Fibroblast of lung (primary cell): ENCODE results near the gene CAMK2G.

Experiments used
- EZH2 ChIP-seq: IDR thresholded peaks from 2 replicates; pipeline ENCODE4 v1.5.1; 2012; ENCODE audit warnings: low read length, control low read depth, mild to moderate bottlenecking; ENCODE audit errors: missing control alignments
- TF ChIP-seq, protein P1 (sequence below), 2 donors: IDR thresholded peaks in 1 of 2; conservative IDR thresholded peaks in 1 of 2; 1 replicate in 1 of 2; 2 replicates in 1 of 2; pipeline ENCODE4 v1.5.1; 2011 to 2012; ENCODE audit warnings: low read length in 2 of 2, control low read depth in 1 of 2, inconsistent platforms in 1 of 2, low read depth in 1 of 2, mild to moderate bottlenecking in 1 of 2

DNA sequence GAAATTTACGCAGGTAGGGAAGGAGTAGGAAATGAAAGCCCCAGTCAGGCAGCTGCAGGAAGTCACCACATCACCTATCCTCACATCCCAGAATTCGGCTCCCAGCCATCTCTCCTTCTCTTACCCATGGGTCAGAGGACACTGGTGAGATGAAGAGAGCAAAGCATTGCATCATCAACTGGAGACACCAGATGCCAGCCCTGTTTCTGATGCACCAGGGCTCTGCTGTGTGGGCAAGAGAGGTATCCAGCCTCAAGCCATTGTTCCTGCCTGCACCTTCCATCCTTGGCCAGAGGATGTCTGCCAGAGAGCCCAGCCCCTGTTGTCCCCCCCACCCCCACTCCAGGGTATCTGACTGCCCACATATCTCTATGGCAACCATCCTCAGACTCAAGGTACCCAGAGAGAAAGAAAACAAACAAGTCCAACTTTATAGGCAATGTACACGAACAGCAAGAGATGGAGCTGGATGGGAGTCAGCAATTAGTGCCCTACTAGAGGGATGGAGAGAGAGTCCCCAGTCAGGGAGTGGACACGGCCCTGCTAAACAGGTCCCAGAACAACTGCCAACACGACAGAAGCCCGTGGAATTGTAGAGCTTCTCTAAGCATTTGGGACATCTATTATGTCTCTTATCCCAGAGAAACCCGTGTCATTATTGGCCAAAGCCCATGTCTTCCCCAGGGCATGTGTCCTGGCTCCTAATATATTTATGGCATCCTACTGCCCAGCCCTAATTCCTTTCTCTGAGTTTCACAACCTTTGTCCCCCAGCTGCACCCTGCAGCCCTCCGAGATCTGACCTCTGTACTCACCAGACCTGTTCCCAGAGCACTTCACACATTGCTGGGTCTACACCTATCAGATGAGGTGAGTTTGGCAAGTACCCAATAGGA is 2.8 kb downstream of the CAMK2G start:
- TF ChIP-seq, protein P1, sequence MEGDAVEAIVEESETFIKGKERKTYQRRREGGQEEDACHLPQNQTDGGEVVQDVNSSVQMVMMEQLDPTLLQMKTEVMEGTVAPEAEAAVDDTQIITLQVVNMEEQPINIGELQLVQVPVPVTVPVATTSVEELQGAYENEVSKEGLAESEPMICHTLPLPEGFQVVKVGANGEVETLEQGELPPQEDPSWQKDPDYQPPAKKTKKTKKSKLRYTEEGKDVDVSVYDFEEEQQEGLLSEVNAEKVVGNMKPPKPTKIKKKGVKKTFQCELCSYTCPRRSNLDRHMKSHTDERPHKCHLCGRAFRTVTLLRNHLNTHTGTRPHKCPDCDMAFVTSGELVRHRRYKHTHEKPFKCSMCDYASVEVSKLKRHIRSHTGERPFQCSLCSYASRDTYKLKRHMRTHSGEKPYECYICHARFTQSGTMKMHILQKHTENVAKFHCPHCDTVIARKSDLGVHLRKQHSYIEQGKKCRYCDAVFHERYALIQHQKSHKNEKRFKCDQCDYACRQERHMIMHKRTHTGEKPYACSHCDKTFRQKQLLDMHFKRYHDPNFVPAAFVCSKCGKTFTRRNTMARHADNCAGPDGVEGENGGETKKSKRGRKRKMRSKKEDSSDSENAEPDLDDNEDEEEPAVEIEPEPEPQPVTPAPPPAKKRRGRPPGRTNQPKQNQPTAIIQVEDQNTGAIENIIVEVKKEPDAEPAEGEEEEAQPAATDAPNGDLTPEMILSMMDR (conservative IDR thresholded peaks at IDR 0.05 in 1 of 2, IDR thresholded peaks at IDR 0.05 in 1 of 2; ENCODE audit: low read depth in 1 of 2, low read length in 2 of 2): no peak
- TF ChIP-seq EZH2: no peak
